GM12875 (cell line): ENCODE results near the gene SIT1.

Experiments
- H3K4me3 ChIP-seq: one replicate; pipeline ENCODE4 v1.5.1; 2011; ENCODE audit warnings: low read depth, low read length, control low read depth
- TF ChIP-seq, protein P1 (sequence below): IDR thresholded peaks from 2 replicates; pipeline ENCODE4 v1.5.1; 2011; ENCODE audit warnings: low read depth, mild to moderate bottlenecking, control low read depth, inconsistent platforms, low read length, moderate library complexity, borderline replicate concordance; ENCODE audit not compliant: insufficient read depth

The SIT1 gene

DNA sequence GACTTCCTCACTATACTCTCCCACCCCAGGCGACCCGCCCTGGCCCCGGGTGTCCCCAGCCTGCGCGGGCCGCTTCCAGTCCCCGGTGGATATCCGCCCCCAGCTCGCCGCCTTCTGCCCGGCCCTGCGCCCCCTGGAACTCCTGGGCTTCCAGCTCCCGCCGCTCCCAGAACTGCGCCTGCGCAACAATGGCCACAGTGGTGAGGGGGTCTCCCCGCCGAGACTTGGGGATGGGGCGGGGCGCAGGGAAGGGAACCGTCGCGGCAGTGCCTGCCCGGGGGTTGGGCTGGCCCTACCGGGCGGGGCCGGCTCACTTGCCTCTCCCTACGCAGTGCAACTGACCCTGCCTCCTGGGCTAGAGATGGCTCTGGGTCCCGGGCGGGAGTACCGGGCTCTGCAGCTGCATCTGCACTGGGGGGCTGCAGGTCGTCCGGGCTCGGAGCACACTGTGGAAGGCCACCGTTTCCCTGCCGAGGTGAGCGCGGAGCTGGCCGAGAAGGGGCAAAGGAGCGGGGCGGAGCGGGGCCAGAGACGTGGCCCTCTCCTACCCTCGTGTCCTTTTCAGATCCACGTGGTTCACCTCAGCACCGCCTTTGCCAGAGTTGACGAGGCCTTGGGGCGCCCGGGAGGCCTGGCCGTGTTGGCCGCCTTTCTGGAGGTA, 25.1 kb upstream of the SIT1 start:
- no peak overlapping the region for H3K4me3 ChIP-seq
- TF ChIP-seq, protein P1, sequence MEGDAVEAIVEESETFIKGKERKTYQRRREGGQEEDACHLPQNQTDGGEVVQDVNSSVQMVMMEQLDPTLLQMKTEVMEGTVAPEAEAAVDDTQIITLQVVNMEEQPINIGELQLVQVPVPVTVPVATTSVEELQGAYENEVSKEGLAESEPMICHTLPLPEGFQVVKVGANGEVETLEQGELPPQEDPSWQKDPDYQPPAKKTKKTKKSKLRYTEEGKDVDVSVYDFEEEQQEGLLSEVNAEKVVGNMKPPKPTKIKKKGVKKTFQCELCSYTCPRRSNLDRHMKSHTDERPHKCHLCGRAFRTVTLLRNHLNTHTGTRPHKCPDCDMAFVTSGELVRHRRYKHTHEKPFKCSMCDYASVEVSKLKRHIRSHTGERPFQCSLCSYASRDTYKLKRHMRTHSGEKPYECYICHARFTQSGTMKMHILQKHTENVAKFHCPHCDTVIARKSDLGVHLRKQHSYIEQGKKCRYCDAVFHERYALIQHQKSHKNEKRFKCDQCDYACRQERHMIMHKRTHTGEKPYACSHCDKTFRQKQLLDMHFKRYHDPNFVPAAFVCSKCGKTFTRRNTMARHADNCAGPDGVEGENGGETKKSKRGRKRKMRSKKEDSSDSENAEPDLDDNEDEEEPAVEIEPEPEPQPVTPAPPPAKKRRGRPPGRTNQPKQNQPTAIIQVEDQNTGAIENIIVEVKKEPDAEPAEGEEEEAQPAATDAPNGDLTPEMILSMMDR = no peak

DNA sequence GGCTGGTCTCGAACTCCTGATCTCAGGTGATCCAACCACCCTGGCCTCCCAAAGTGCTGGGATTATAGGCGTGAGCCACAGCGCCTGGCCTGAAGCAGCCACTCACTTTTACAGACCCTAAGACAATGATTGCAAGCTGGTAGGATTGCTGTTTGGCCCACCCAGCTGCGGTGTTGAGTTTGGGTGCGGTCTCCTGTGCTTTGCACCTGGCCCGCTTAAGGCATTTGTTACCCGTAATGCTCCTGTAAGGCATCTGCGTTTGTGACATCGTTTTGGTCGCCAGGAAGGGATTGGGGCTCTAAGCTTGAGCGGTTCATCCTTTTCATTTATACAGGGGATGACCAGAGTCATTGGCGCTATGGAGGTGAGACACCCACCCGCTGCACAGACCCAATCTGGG, 24.5 kb upstream of the SIT1 start:
- H3K4me3 ChIP-seq = no peak overlapping the region
- TF ChIP-seq, protein P1 = no peak

DNA sequence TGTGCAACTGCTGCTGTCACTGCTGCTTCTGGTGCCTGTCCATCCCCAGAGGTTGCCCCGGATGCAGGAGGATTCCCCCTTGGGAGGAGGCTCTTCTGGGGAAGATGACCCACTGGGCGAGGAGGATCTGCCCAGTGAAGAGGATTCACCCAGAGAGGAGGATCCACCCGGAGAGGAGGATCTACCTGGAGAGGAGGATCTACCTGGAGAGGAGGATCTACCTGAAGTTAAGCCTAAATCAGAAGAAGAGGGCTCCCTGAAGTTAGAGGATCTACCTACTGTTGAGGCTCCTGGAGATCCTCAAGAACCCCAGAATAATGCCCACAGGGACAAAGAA, 23.3 kb upstream of the SIT1 start:
- no peak overlapping the region for H3K4me3 ChIP-seq

DNA sequence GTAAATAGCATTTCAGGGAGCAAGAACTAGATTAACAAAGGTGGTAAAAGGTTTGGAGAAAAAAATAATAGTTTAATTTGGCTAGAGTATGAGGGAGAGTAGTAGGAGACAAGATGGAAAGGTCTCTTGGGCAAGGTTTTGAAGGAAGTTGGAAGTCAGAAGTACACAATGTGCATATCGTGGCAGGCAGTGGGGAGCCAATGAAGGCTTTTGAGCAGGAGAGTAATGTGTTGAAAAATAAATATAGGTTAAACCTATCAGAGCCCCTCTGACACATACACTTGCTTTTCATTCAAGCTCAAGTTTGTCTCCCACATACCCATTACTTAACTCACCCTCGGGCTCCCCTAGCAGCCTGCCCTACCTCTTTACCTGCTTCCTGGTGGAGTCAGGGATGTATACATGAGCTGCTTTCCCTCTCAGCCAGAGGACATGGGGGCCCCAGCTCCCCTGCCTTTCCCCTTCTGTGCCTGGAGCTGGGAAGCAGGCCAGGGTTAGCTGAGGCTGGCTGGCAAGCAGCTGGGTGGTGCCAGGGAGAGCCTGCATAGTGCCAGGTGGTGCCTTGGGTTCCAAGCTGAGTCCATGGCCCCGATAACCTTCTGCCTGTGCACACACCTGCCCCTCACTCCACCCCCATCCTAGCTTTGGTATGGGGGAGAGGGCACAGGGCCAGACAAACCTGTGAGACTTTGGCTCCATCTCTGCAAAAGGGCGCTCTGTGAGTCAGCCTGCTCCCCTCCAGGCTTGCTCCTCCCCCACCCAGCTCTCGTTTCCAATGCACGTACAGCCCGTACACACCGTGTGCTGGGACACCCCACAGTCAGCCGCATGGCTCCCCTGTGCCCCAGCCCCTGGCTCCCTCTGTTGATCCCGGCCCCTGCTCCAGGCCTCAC, 22.6 kb upstream of the SIT1 start, which contains the start of gene CA9:
CA9 (plus strand) TSS at position 797 of the 893 bp plus-strand sequence; CDS start at position 829, 32 bp downstream.
- TF ChIP-seq, protein P1 = no peak
- no peak within 1 kb of the TSS for H3K4me3 ChIP-seq

More for the DNA sequence above, 23.3 kb upstream of the SIT1 start:
- TF ChIP-seq, protein P1 = no peak

DNA sequence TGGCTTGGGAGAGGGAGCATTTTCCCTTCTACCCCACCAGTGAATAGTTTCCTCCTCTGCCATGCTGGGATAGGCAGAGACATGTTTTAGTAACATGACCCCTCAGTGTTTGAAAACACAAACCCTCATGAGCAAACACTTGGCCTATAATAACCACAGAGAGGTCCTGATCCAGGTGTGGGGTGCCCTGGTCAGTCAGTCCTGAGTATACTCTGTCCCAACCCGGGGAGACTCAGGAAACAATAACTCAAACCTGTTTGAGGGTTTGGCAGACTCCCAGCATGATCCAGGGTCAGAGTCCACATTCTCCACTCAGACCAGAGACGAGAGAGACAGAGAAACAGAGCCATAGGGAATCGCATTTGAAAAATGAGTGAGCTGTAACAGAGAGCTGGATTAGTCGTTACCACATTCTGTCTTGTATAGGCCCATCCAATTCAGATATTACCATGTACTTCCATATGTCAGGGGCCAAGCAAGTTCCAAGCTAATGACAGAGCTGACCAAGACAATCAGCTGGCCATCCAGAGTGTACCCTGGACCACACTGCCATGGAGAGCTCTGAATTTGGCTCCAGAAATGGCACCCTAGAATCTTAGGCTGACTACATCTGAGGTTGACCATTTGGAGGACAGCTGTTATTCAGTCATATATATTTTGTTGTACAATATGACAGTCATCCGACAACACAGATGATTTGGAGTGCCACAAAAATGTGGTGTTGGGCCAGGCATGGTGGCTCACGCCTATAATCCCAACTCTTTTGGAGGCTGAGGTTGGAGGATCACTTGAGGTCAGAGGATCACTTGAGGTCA, 18.8 kb upstream of the SIT1 start:
- TF ChIP-seq, protein P1 = no peak

DNA sequence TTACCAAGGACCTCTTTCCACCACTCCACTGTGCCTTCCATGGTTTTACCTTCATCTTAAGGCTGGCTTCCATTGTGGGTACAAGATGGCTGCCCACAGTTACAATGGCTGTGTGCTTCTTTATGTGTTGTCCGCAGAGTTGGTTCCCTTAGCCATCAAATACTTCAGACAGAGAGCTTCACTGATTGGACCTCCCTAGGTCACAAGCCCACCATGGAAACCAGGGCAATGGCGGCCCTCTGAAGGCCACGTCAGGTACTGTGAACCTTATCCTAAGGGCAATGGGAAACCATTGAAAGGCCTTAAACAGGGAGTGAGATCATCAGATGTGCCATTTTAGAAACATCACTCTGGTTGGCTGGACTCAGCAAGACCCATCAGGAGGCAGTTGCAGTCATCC, 17.2 kb upstream of the SIT1 start:
- no peak overlapping the region for H3K4me3 ChIP-seq
- TF ChIP-seq, protein P1 = no peak

More for the DNA sequence above, 18.8 kb upstream of the SIT1 start:
- H3K4me3 ChIP-seq = no peak overlapping the region
